Liver (tissue), 9 donors: ENCODE measurements around the gene ACP4. TPM values are rescaled to one million over a fixed set of nuclear protein-coding genes. Genes with fewer than 3 reads are reported as not detected.

Experiments used
- DNase-seq: peaks from one replicate; pipeline ENCODE4 v3.0.0-alpha.2; 2017; ENCODE audit warnings: low spot score
- H3K27ac ChIP-seq, 2 donors: one replicate each; pipeline ENCODE4 v1.7.0; 2013; ENCODE audit warnings: inconsistent platforms in 2 of 2, low read length in 2 of 2, control low read depth in 1 of 2, low read depth in 1 of 2, mild to moderate bottlenecking in 1 of 2
- H3K27me3 ChIP-seq, 4 donors: one replicate each; pipeline versions ENCODE4 v1.6.1 to v1.7.0; 2013; ENCODE audit warnings: low read length in 3 of 4, inconsistent platforms in 1 of 4, mild to moderate bottlenecking in 1 of 4, moderate library complexity in 1 of 4; ENCODE audit not compliant: control insufficient read depth in 4 of 4, insufficient read depth in 4 of 4
- H3K36me3 ChIP-seq, 4 donors: one replicate each; pipeline versions ENCODE4 v1.6.1 to v1.7.0; 2013; ENCODE audit warnings: low read length in 3 of 4, mild to moderate bottlenecking in 3 of 4, low read depth in 1 of 4, moderate library complexity in 1 of 4; ENCODE audit not compliant: control insufficient read depth in 4 of 4, insufficient read depth in 3 of 4
- H3K4me1 ChIP-seq, 4 donors: one replicate each; pipeline versions ENCODE4 v1.6.1 to v1.7.0; 2013; ENCODE audit warnings: low read length in 3 of 4, mild to moderate bottlenecking in 3 of 4, moderate library complexity in 1 of 4; ENCODE audit not compliant: control insufficient read depth in 4 of 4, insufficient read depth in 4 of 4
- H3K4me3 ChIP-seq, 3 donors: one replicate each; pipeline versions ENCODE4 v1.6.1 to v1.7.0; 2013; ENCODE audit warnings: low read length in 3 of 3, control low read depth in 1 of 3, low read depth in 1 of 3, mild to moderate bottlenecking in 1 of 3
- H3K9ac ChIP-seq, 2 donors: one replicate each; pipeline ENCODE4 v1.7.0; 2013; ENCODE audit warnings: low read length in 2 of 2, mild to moderate bottlenecking in 2 of 2, moderate library complexity in 2 of 2, control low read depth in 1 of 2, low read depth in 1 of 2
- H3K9me3 ChIP-seq, 4 donors: one replicate each; pipeline versions ENCODE4 v1.6.1 to v1.7.0; 2013; ENCODE audit warnings: low read length in 3 of 4; ENCODE audit not compliant: control insufficient read depth in 4 of 4
- EGR1 ChIP-seq, 2 donors: IDR thresholded peaks; 2 replicates each; pipeline ENCODE4 v1.6.1; 2016 to 2018; ENCODE audit warnings: antibody characterized with exemption in 2 of 2, low read depth in 2 of 2
- FOXA1 ChIP-seq: IDR thresholded peaks from 2 replicates; pipeline ENCODE4 v1.6.1; 2016; ENCODE audit warnings: antibody characterized with exemption
- FOXA2 ChIP-seq: IDR thresholded peaks from 2 replicates; pipeline ENCODE4 v1.6.1; 2016; ENCODE audit warnings: antibody characterized with exemption
- GABPA ChIP-seq, 2 donors: IDR thresholded peaks in 1 of 2; conservative IDR thresholded peaks in 1 of 2; 2 replicates each; pipeline ENCODE4 v1.6.1; 2016; ENCODE audit warnings: antibody characterized with exemption in 2 of 2, mild to moderate bottlenecking in 1 of 2, moderate library complexity in 1 of 2
- HNF4A ChIP-seq, 2 donors: conservative IDR thresholded peaks; 2 replicates each; pipeline ENCODE4 v1.6.1; 2016; ENCODE audit warnings: antibody characterized with exemption in 2 of 2, mild to moderate bottlenecking in 2 of 2
- NR2F2 ChIP-seq: IDR thresholded peaks from 2 replicates; pipeline ENCODE4 v1.6.1; 2016; ENCODE audit warnings: antibody characterized with exemption
- RAD21 ChIP-seq, 2 donors: IDR thresholded peaks; 2 replicates each; pipeline ENCODE4 v1.6.1; 2016; ENCODE audit warnings: antibody characterized with exemption in 2 of 2, mild to moderate bottlenecking in 2 of 2
- SP1 ChIP-seq: IDR thresholded peaks from 2 replicates; pipeline ENCODE4 v1.6.1; 2018; ENCODE audit warnings: antibody characterized with exemption, mild to moderate bottlenecking
- TAF1 ChIP-seq: conservative IDR thresholded peaks from 2 replicates; pipeline ENCODE4 v1.6.1; 2016; ENCODE audit warnings: antibody characterized with exemption, mild to moderate bottlenecking
- YY1 ChIP-seq: IDR thresholded peaks from 2 replicates; pipeline ENCODE4 v1.6.1; 2016; ENCODE audit warnings: antibody characterized with exemption, mild to moderate bottlenecking
- WGBS: extraction: QIAGEN DNeasy Blood & Tissue Kit; methylation state at CpG from one replicate; pipeline ENCODE4 v1.1.7; 2013; 5-methylcytosine and 5-hydroxymethylcytosine counted together
- polyA plus RNA-seq, 2 donors: library from polyadenylated mRNA; stranded (reverse) in 1 of 2; unstranded in 1 of 2; fragments of 200-250 nt in 1 of 2; fragments of >200 nt in 1 of 2; fragmentation: Nextera tagmentation in 1 of 2; extraction: Ambion mirVana in 1 of 2; gene quantifications; one replicate each; pipeline versions ENCODE4 v1.2.1 to v1.2.3, GENCODE V29; 2013 to 2015
- total RNA-seq, 2 donors: library from RNA; depleted of rRNA; stranded (reverse); fragments of >200 nt; gene quantifications; one replicate each; pipeline ENCODE4 v1.2.3, GENCODE V29; 2014
- TF ChIP-seq, protein P1 (sequence below): IDR thresholded peaks from 2 replicates; pipeline ENCODE4 v1.6.1; 2016; ENCODE audit warnings: antibody characterized with exemption
- TF ChIP-seq, protein P2 (sequence below): IDR thresholded peaks from 2 replicates; pipeline ENCODE4 v1.6.1; 2016; ENCODE audit warnings: antibody characterized with exemption
- TF ChIP-seq, protein P3 (sequence below): IDR thresholded peaks from 2 replicates; pipeline ENCODE4 v1.6.1; 2016; ENCODE audit warnings: antibody characterized with exemption, mild to moderate bottlenecking
- TF ChIP-seq, protein P4 (sequence below): fragments of 150-350 bp; IDR thresholded peaks from 2 replicates; pipeline ENCODE4 v1.5.1; 2017; ENCODE audit warnings: improper control_type of control experiment, low read depth, low read length; ENCODE audit not compliant: missing input control
- donor health status: healthy.
- donor health status: healthy.
- donor health status: healthy.
- donor health status: healthy.
- donor health status: healthy.

ACP4 gene
- total and polyA plus RNA-seq, 4 donors = 0.06 to 0.19 TPM; not detected in 2

DNA sequence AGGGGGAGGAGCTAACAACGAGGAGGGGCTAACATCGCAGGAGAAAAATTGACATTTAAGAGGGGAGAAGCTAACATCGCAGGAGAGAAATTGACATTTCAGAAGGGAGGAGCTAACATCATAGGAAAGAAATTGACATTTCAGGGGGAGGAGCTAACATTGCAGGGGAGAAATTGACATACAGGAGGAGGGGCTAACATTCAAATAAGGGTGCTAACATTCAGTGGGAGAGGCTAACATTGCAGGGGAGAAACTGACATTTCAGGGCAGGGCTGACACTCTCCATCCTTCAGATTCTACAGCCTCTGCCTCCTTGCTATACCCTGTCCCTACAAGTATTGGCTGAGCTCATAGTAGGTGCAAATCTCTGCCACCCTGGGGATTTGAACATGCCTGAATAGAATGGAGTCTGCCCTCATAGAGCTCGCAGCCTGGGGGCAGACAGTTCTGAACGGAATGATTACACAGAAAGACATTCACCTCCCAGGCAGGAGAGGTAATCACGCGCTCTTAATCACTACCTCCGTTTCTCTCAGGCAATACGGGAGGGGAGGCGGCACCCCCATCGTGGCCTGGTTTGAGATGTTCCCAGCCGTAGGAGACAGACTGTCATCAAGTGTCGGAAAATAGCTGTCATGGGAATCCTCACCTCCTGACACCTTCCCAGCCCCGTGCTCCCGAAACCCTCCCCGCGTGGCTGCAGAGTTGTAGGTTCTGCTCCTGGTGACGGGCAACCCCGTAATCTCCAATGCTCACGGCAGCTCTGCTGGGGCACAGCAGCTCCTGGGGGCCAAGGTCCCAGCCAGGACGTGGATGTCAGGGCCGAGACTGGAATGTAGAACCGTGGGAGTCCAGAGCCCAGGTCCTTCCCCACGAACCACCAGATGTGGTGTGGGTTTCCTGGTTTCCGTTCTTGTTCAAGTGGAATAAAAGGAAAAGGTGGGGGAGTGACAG, 10.4 kb upstream of the ACP4 start:
- 47% methylated on average over 25 of the region's 25 CpGs for WGBS
- H3K27me3 ChIP-seq = peaks cover 2 to 11% (median 6%) of the 10 kb centered on the region in 4 donors

More for the DNA sequence above, 10.4 kb upstream of the ACP4 start:
- Histone ChIP-seq H3K4me1 (no peaks in the 10 kb centered on the region), H3K36me3 (no peaks in the 10 kb centered on the region), H3K27ac (no peak overlapping the region), H3K4me3 (no peak overlapping the region), H3K9ac (no peak overlapping the region), H3K9me3 (no peaks in the 10 kb centered on the region)
- TF ChIP-seq SP1 (no peak), TAF1 (no peak), FOXA2 (no peak), EGR1 (IDR thresholded peaks at IDR 0.05; ENCODE audit: low read depth in 2 of 2) (no peak), RAD21 (IDR thresholded peaks at IDR 0.05) (no peak), HNF4A (conservative IDR thresholded peaks at IDR 0.05) (no peak), GABPA (IDR thresholded peaks at IDR 0.05 in 1 of 2, conservative IDR thresholded peaks at IDR 0.05 in 1 of 2) (no peak), YY1 (no peak), NR2F2 (no peak), FOXA1 (no peak)
- TF ChIP-seq, protein P1, sequence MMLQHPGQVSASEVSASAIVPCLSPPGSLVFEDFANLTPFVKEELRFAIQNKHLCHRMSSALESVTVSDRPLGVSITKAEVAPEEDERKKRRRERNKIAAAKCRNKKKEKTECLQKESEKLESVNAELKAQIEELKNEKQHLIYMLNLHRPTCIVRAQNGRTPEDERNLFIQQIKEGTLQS = no peak
- TF ChIP-seq, protein P2, sequence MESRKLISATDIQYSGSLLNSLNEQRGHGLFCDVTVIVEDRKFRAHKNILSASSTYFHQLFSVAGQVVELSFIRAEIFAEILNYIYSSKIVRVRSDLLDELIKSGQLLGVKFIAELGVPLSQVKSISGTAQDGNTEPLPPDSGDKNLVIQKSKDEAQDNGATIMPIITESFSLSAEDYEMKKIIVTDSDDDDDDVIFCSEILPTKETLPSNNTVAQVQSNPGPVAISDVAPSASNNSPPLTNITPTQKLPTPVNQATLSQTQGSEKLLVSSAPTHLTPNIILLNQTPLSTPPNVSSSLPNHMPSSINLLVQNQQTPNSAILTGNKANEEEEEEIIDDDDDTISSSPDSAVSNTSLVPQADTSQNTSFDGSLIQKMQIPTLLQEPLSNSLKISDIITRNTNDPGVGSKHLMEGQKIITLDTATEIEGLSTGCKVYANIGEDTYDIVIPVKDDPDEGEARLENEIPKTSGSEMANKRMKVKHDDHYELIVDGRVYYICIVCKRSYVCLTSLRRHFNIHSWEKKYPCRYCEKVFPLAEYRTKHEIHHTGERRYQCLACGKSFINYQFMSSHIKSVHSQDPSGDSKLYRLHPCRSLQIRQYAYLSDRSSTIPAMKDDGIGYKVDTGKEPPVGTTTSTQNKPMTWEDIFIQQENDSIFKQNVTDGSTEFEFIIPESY = no peak
- TF ChIP-seq, protein P3, sequence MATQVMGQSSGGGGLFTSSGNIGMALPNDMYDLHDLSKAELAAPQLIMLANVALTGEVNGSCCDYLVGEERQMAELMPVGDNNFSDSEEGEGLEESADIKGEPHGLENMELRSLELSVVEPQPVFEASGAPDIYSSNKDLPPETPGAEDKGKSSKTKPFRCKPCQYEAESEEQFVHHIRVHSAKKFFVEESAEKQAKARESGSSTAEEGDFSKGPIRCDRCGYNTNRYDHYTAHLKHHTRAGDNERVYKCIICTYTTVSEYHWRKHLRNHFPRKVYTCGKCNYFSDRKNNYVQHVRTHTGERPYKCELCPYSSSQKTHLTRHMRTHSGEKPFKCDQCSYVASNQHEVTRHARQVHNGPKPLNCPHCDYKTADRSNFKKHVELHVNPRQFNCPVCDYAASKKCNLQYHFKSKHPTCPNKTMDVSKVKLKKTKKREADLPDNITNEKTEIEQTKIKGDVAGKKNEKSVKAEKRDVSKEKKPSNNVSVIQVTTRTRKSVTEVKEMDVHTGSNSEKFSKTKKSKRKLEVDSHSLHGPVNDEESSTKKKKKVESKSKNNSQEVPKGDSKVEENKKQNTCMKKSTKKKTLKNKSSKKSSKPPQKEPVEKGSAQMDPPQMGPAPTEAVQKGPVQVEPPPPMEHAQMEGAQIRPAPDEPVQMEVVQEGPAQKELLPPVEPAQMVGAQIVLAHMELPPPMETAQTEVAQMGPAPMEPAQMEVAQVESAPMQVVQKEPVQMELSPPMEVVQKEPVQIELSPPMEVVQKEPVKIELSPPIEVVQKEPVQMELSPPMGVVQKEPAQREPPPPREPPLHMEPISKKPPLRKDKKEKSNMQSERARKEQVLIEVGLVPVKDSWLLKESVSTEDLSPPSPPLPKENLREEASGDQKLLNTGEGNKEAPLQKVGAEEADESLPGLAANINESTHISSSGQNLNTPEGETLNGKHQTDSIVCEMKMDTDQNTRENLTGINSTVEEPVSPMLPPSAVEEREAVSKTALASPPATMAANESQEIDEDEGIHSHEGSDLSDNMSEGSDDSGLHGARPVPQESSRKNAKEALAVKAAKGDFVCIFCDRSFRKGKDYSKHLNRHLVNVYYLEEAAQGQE = no peak
- TF ChIP-seq, protein P4, sequence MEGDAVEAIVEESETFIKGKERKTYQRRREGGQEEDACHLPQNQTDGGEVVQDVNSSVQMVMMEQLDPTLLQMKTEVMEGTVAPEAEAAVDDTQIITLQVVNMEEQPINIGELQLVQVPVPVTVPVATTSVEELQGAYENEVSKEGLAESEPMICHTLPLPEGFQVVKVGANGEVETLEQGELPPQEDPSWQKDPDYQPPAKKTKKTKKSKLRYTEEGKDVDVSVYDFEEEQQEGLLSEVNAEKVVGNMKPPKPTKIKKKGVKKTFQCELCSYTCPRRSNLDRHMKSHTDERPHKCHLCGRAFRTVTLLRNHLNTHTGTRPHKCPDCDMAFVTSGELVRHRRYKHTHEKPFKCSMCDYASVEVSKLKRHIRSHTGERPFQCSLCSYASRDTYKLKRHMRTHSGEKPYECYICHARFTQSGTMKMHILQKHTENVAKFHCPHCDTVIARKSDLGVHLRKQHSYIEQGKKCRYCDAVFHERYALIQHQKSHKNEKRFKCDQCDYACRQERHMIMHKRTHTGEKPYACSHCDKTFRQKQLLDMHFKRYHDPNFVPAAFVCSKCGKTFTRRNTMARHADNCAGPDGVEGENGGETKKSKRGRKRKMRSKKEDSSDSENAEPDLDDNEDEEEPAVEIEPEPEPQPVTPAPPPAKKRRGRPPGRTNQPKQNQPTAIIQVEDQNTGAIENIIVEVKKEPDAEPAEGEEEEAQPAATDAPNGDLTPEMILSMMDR = no peak
- DNase-seq = no peak
